Epithelial cell of proximal tubule (primary cell): ENCODE measurements around the gene FNDC3B. TPM values are rescaled to one million over a fixed set of nuclear protein-coding genes. Genes with fewer than 3 reads are reported as not detected.

Source experiments
- DNase-seq: peaks from one replicate; pipeline ENCODE4 v3.0.0-alpha.2; 2011; ENCODE audit warnings: low read depth
- H3K4me3 ChIP-seq: 2 replicates; pipeline ENCODE4 v1.5.1; 2011; ENCODE audit warnings: low read depth, mild to moderate bottlenecking, low read length
- total RNA-seq: library from RNA; depleted of rRNA; stranded (reverse); fragments of >200 nt; gene quantifications from 2 replicates; pipeline ENCODE4 v1.2.3, GENCODE V29; 2015
- TF ChIP-seq, protein P1 (sequence below): conservative IDR thresholded peaks from 2 replicates; pipeline ENCODE4 v1.5.1; 2012; ENCODE audit warnings: low read depth, mild to moderate bottlenecking, low read length

The FNDC3B gene
- total RNA-seq, 1 donor from 2014 or later: 37.3 TPM

DNA sequence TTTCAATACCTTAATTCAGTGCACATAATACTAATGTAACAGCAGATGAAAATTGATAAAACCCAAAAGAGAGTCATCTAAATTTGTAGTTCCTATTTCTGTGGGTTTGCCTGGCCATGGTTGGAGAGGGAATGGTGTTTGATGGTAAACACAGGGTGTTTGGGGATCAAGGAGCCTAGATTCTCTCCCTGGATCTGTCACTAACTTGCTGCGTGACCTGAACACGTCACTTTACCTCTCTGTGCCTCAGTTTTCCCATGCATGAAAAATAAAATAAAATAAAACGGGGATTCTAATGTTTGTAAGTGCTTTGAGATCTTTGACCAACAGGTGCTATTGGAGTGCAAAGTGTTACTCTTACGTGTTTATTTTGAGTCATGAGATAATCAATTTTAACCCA, 359.1 kb downstream of the FNDC3B start:
- H3K4me3 ChIP-seq: no peak overlapping the region
- TF ChIP-seq, protein P1, sequence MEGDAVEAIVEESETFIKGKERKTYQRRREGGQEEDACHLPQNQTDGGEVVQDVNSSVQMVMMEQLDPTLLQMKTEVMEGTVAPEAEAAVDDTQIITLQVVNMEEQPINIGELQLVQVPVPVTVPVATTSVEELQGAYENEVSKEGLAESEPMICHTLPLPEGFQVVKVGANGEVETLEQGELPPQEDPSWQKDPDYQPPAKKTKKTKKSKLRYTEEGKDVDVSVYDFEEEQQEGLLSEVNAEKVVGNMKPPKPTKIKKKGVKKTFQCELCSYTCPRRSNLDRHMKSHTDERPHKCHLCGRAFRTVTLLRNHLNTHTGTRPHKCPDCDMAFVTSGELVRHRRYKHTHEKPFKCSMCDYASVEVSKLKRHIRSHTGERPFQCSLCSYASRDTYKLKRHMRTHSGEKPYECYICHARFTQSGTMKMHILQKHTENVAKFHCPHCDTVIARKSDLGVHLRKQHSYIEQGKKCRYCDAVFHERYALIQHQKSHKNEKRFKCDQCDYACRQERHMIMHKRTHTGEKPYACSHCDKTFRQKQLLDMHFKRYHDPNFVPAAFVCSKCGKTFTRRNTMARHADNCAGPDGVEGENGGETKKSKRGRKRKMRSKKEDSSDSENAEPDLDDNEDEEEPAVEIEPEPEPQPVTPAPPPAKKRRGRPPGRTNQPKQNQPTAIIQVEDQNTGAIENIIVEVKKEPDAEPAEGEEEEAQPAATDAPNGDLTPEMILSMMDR: no peak
- DNase-seq: no peak

DNA sequence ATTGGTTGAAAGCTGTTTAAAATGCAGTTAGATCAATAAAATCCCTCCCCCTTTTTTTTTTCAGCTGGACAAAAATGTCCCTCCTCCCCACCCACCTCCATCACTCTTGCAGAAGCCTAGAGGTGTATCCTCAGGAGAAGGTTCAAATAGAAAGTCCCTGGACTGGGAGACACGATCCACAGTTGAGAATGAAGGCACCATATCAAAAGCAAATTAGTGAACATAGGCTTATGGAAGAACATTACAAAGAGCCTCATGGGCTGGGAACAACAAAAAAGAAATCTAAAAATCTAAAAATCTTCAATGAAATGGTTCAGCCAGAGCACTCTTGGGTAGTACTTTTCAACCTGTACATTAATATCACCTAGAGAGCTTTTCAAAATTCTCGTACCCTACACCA, 362.7 kb downstream of the FNDC3B start:
- DNase-seq: no peak
- TF ChIP-seq, protein P1: no peak

DNA sequence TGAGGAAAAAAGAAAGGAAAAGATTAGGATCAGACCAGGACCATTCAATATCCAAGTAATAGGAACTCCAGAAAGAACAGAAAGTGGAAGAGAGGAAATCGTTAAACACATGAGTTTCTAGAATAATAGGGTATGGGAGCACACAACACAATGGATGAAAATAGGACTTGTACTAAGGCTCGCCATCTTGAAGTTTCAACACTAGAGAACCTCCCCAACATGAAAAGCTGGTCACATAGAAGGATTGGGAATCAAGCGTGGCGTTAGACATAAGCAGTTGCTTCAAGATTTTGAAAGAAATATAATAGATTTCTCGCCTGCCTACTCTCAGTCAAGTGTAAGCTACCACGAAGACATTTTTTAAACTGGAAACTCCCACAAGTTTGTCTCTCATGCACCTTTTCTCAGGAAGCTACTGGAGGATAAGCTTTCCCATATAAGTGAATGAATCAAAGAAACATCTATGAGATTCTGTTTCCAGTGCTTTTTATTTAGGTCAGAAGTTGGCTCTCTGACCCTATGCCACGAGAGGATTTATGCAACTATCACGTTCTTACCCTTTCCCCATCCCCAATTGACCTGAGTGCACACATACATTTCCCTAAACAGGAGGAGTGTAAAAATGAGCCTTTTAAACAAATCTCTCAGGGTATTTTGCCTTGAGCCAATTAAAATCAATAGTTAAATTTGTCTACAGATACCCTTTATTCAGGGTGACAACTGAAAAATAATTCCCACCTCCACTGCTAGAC, 363.7 kb downstream of the FNDC3B start:
- H3K4me3 ChIP-seq: no peak overlapping the region
- TF ChIP-seq, protein P1: no peak
- no peak for DNase-seq

More for the DNA sequence above, 362.7 kb downstream of the FNDC3B start:
- no peak overlapping the region for H3K4me3 ChIP-seq

DNA sequence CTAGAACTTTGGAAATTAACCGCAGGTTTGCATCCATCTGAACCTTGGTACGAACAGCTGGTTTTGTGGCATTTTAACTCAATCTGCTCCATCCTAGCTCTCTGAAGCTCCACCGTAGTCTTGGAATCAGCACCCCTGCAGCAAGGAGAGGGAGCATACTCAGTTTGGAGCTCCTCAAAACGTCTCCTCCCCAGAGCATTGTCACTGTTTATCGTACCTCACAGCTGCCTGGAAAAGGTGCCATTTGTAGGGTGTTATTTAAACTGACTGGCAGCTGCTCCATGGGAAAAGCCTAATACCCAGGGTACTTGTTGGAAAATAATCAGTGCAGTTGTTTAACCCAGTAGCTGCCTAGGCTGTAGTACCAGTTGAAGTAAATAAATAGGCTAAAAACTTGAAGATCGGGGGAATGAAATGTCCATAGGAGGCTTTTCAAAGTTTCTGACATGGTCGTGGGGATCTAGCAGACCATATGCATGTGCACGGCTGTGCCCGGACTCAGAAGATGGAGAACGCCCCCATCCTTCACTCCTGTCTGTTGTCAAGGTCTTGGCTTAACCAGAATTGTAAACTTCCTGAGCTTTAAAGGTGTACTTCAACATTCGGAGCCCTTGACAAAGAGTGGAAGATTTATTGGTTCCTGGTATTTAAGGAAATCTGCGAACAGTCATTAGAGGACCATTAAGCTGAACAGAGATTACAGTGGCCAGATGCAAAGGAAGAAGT, 365.0 kb downstream of the FNDC3B start:
- H3K4me3 ChIP-seq: no peak overlapping the region
- TF ChIP-seq, protein P1: no peak
- no peak for DNase-seq

DNA sequence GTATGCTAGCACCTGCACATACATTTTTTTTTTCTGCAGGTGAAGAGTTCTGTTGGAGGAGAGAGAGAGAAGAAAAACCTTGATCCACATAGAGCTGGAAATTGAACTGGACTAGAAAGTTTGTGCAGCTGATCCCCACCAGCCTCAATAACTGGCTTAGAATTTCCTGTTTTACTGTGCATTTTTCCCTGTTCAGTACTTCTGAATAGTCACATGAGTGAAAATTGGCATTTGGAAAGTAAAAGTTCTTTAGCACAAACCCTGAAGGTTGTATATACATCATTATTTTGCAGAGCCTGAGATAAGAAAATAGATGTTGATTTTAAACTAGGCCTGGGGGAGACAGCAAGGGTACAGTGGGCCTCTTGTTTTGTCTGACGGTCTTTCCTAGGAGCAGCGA, 366.5 kb downstream of the FNDC3B start:
- TF ChIP-seq, protein P1: no peak
- no peak for DNase-seq
- H3K4me3 ChIP-seq: no peak overlapping the region

DNA sequence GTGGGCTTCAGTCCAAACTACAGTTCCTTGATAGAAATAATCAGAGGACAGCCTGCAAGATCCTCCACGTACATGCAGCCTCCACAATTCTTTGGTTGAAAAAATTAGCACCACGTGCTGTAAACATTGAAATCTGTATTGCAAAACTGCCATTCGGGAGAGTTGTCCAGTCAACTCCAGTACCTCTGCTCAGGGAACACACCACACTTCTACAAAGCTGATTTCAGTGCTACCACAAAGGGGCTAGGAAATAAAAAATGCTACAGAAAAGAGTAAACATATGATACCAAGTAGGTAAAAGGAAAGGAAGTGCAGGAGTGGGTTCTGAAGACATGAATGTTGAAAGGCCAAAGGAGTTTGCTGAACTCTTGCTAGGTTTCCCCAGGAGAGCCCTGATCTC, 368.5 kb downstream of the FNDC3B start:
- H3K4me3 ChIP-seq: no peak overlapping the region
- TF ChIP-seq, protein P1: no peak
- DNase-seq: no peak
